B cell (primary cell): ENCODE data around the gene LITAFD.

Experiments
- EZH2 ChIP-seq: IDR thresholded peaks from 2 replicates; pipeline ENCODE4 v1.6.1; 2012; ENCODE audit warnings: borderline replicate concordance, low read depth, mild to moderate bottlenecking, moderate library complexity, low read length; ENCODE audit not compliant: insufficient read depth, poor library complexity, severe bottlenecking
- TF ChIP-seq, protein P1 (sequence below): fragments of 200-600 bp; IDR thresholded peaks from one replicate; pipeline ENCODE4 v1.8.0; 2022; ENCODE audit warnings: antibody characterized with exemption, mild to moderate bottlenecking

DNA sequence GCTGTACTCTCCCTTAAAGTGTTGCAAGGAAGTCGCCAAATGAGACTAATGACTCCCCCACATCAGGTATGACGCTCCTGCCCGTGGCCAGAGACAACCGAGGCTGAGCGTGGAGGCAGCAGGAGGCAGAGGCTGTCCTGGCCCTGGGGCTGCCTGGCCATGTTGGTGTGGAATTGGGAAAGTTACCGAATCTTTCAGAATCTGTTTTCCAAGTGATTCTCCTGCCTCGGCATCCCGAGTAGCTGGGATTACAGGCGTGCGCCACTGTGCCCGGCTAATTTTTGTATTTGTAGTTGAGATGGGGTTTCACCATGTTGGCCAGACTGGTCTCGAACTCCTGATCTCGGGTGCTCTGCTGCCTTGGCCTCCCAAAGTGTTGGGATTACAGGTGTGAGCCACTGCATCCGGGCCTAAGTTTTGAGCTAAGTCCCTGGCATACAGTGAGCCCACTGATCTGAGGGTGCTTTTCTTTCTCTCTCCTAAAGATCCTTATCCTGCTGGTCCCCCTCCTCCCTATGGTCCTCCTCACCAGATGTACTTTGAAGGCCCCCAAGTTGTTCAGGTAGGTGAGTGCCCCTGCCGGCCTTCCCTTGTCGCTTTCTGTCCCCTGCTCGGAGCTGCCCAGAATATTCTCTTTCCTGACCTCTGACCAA lies 700 bp downstream of the LITAFD start:
- TF ChIP-seq, protein P1, sequence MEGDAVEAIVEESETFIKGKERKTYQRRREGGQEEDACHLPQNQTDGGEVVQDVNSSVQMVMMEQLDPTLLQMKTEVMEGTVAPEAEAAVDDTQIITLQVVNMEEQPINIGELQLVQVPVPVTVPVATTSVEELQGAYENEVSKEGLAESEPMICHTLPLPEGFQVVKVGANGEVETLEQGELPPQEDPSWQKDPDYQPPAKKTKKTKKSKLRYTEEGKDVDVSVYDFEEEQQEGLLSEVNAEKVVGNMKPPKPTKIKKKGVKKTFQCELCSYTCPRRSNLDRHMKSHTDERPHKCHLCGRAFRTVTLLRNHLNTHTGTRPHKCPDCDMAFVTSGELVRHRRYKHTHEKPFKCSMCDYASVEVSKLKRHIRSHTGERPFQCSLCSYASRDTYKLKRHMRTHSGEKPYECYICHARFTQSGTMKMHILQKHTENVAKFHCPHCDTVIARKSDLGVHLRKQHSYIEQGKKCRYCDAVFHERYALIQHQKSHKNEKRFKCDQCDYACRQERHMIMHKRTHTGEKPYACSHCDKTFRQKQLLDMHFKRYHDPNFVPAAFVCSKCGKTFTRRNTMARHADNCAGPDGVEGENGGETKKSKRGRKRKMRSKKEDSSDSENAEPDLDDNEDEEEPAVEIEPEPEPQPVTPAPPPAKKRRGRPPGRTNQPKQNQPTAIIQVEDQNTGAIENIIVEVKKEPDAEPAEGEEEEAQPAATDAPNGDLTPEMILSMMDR, result no peak
- no peak for TF ChIP-seq EZH2
